ENCODE results near the gene APOL6.
"Not testable (repeated sequence)": the region's sequence is repeated elsewhere in the genome, so short reads cannot be mapped to it uniquely, and the experiment has no call there.

APOL6 gene

GRCh38 chr22:35638410-35638809 lies 9.8 kb upstream of the APOL6 start:
- no peak for DNase-seq

- DNase-seq = no peak
Measured at GRCh38 chr22:35641494-35642120, 6.6 kb upstream of the APOL6 start.

- DNase-seq = no peak
Measured at GRCh38 chr22:35642305-35642741, 5.9 kb upstream of the APOL6 start.

GRCh38 chr22:35643991-35644390 lies 4.3 kb upstream of the APOL6 start:
- no peak for DNase-seq

GRCh38 chr22:35645646-35646045 lies 2.6 kb upstream of the APOL6 start:
- no peak for DNase-seq

GRCh38 chr22:35649026-35649553 lies 844 bp downstream of the APOL6 start:
- no peak for DNase-seq

GRCh38 chr22:35649636-35650250 lies 1.5 kb downstream of the APOL6 start:
- no peak for DNase-seq

- no peak for DNase-seq
Measured at GRCh38 chr22:35651085-35651484, 2.8 kb downstream of the APOL6 start.

- DNase-seq = no peak
Measured at GRCh38 chr22:35653824-35654223, 5.6 kb downstream of the APOL6 start.

- DNase-seq = no peak
Measured at GRCh38 chr22:35656284-35656752, 8.1 kb downstream of the APOL6 start.

- DNase-seq = no peak
Measured at GRCh38 chr22:35657571-35658312, 9.5 kb downstream of the APOL6 start.

- no peak for DNase-seq
Measured at GRCh38 chr22:35660291-35661127, 12.3 kb downstream of the APOL6 start.

GRCh38 chr22:35661464-35661863 lies 13.2 kb downstream of the APOL6 start:
- DNase-seq = no peak

GRCh38 chr22:35662914-35663313 lies 14.7 kb downstream of the APOL6 start:
- DNase-seq = no peak

- no peak for DNase-seq
Measured at GRCh38 chr22:35663371-35663770, 15.1 kb downstream of the APOL6 start.

- DNase-seq = no peak
Measured at GRCh38 chr22:35664955-35665587, 16.8 kb downstream of the APOL6 start.

- DNase-seq = not testable (repeated sequence)
Measured at GRCh38 chr22:35666699-35667098, 18.5 kb downstream of the APOL6 start.

GRCh38 chr22:35674335-35674734 lies 26.1 kb downstream of the APOL6 start:
- no peak for DNase-seq

GRCh38 chr22:35676065-35676464 lies 27.8 kb downstream of the APOL6 start:
- DNase-seq = not testable (repeated sequence)

- DNase-seq = no peak
Measured at GRCh38 chr22:35677460-35678187, 29.4 kb downstream of the APOL6 start.

GRCh38 chr22:35678836-35679235 lies 30.6 kb downstream of the APOL6 start:
- DNase-seq = no peak

- not testable (repeated sequence) for DNase-seq
Measured at GRCh38 chr22:35679492-35679891, 31.2 kb downstream of the APOL6 start.
